Hepatocyte (in vitro differentiated cells): Measurements from ENCODE around the gene PLCB4. TPM values are rescaled to one million over a fixed set of nuclear protein-coding genes. Genes with fewer than 3 reads are reported as not detected.
A peak's percentile ranks its signal among the peaks of the same experiment; 100 is the strongest.

Source experiments
- DNase-seq: peaks from one replicate; pipeline ENCODE4 v3.0.0-alpha.2; 2016; ENCODE audit warnings: low spot score
- H2AFZ ChIP-seq: fragments of 200-600 bp; sonication (generic); 2 replicates; pipeline ENCODE4 v1.6.0; 2016; ENCODE audit warnings: antibody characterized with exemption, mild to moderate bottlenecking
- H3K27ac ChIP-seq: fragments of 200-600 bp; sonication (generic); 2 replicates; pipeline ENCODE4 v1.5.1; 2016; ENCODE audit warnings: mild to moderate bottlenecking
- H3K27me3 ChIP-seq: fragments of 200-600 bp; sonication (generic); 2 replicates; pipeline ENCODE4 v1.6.1; 2016
- H3K36me3 ChIP-seq: fragments of 200-600 bp; sonication (generic); replicated peaks from 2 replicates; pipeline ENCODE4 v1.5.1; 2016; ENCODE audit warnings: low read depth; ENCODE audit not compliant: insufficient read depth
- H3K4me1 ChIP-seq: fragments of 200-600 bp; sonication (generic); 2 replicates; pipeline ENCODE4 v1.5.1; 2016; ENCODE audit warnings: mild to moderate bottlenecking, moderate library complexity; ENCODE audit not compliant: insufficient read depth
- H3K4me2 ChIP-seq: fragments of 200-600 bp; sonication (generic); 2 replicates; pipeline ENCODE4 v1.6.0; 2016
- H3K4me3 ChIP-seq: fragments of 200-600 bp; sonication (generic); 2 replicates; pipeline ENCODE4 v1.5.1; 2016; ENCODE audit warnings: mild to moderate bottlenecking
- H3K79me2 ChIP-seq: fragments of 200-600 bp; sonication (generic); 2 replicates; pipeline ENCODE4 v1.6.0; 2017; ENCODE audit warnings: mild to moderate bottlenecking
- H3K9me2 ChIP-seq: fragments of 200-600 bp; sonication (generic); replicated peaks from 2 replicates; pipeline ENCODE4 v1.6.0; 2017; ENCODE audit warnings: mild to moderate bottlenecking; ENCODE audit not compliant: insufficient read depth
- H3K9me3 ChIP-seq: fragments of 200-600 bp; sonication (generic); 2 replicates; pipeline ENCODE4 v1.5.1; 2016; ENCODE audit warnings: low read depth, mild to moderate bottlenecking
- H4K20me1 ChIP-seq: fragments of 200-600 bp; sonication (generic); 2 replicates; pipeline ENCODE4 v1.6.0; 2016; ENCODE audit warnings: mild to moderate bottlenecking; ENCODE audit not compliant: insufficient read depth, poor library complexity, severe bottlenecking
- EZH2 ChIP-seq: fragments of 200-600 bp; sonication (generic); IDR thresholded peaks from 2 replicates; pipeline ENCODE4 v1.6.1; 2016; ENCODE audit warnings: antibody characterized with exemption, mild to moderate bottlenecking, borderline replicate concordance
- EZH2phosphoT487 ChIP-seq: fragments of 200-600 bp; sonication (generic); IDR thresholded peaks from one replicate; pipeline ENCODE4 v1.6.1; 2018; ENCODE audit warnings: antibody characterized with exemption, mild to moderate bottlenecking, low read depth, moderate library complexity; ENCODE audit not compliant: unreplicated experiment, severe bottlenecking
- WGBS: methylation state at CpG from one replicate; pipeline ENCODE4 v1.1.6; 2016; ENCODE audit warnings: low lambda C conversion rate; ENCODE audit errors: missing lambda C conversion rate; 5-methylcytosine and 5-hydroxymethylcytosine counted together
- polyA plus RNA-seq: library from polyadenylated mRNA; unstranded; fragments of >200 nt; fragmentation: Nextera tagmentation; extraction: Ambion mirVana; gene quantifications from 2 replicates; pipeline ENCODE4 v1.2.1, GENCODE V29; 2016
- total RNA-seq: library from RNA; depleted of rRNA; stranded (reverse); fragments of >200 nt; gene quantifications from 2 replicates; pipeline ENCODE4 v1.2.3, GENCODE V29; 2014
- TF ChIP-seq, protein P1 (sequence below): fragments of 200-600 bp; sonication (generic); IDR thresholded peaks from 2 replicates; pipeline ENCODE4 v1.5.1; 2016; ENCODE audit warnings: antibody characterized with exemption, mild to moderate bottlenecking; ENCODE audit not compliant: poor library complexity

Gene PLCB4
- total and polyA plus RNA-seq, 2 experiments from 2014 or later: 6.4 to 15.0 TPM

DNA sequence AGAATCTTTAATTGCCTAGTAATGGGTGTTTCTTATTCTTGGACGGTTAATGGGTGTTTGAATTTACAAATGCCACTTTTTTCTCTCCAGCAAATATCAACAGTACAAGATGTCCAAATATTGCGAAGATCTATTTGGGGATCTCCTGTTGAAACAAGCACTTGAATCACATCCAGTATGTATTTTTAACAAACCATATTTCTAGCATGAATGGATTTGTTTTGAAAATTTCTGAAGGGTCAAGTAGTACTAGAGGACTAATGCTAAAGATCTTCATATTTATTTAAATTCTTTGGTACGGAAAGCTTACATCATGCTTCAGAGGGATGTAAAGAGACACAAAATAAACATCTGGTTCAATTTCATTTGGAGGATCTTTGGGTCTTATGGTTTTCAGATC is 321.6 kb downstream of the PLCB4 start:
- H3K9me2 ChIP-seq: no peaks in the 10 kb centered on the region
- H3K27ac ChIP-seq: no peak overlapping the region
- TF ChIP-seq EZH2: no peak
- no peak for TF ChIP-seq EZH2phosphoT487
- TF ChIP-seq, protein P1, sequence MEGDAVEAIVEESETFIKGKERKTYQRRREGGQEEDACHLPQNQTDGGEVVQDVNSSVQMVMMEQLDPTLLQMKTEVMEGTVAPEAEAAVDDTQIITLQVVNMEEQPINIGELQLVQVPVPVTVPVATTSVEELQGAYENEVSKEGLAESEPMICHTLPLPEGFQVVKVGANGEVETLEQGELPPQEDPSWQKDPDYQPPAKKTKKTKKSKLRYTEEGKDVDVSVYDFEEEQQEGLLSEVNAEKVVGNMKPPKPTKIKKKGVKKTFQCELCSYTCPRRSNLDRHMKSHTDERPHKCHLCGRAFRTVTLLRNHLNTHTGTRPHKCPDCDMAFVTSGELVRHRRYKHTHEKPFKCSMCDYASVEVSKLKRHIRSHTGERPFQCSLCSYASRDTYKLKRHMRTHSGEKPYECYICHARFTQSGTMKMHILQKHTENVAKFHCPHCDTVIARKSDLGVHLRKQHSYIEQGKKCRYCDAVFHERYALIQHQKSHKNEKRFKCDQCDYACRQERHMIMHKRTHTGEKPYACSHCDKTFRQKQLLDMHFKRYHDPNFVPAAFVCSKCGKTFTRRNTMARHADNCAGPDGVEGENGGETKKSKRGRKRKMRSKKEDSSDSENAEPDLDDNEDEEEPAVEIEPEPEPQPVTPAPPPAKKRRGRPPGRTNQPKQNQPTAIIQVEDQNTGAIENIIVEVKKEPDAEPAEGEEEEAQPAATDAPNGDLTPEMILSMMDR: no peak
- no peaks in the 10 kb centered on the region for H3K36me3 ChIP-seq
- H3K79me2 ChIP-seq: no peaks in the 10 kb centered on the region
- no peak overlapping the region for H3K4me2 ChIP-seq
- H3K9me3 ChIP-seq: no peaks in the 10 kb centered on the region
- no peak for DNase-seq
- no peaks in the 10 kb centered on the region for H3K27me3 ChIP-seq
- H3K4me1 ChIP-seq: peaks cover 7% of the 10 kb centered on the region
- no peak overlapping the region for H3K4me3 ChIP-seq
- H2AFZ ChIP-seq: no peak overlapping the region
- WGBS: 81% methylated on average over 3 of the region's 3 CpGs
- H4K20me1 ChIP-seq: no peaks in the 10 kb centered on the region

DNA sequence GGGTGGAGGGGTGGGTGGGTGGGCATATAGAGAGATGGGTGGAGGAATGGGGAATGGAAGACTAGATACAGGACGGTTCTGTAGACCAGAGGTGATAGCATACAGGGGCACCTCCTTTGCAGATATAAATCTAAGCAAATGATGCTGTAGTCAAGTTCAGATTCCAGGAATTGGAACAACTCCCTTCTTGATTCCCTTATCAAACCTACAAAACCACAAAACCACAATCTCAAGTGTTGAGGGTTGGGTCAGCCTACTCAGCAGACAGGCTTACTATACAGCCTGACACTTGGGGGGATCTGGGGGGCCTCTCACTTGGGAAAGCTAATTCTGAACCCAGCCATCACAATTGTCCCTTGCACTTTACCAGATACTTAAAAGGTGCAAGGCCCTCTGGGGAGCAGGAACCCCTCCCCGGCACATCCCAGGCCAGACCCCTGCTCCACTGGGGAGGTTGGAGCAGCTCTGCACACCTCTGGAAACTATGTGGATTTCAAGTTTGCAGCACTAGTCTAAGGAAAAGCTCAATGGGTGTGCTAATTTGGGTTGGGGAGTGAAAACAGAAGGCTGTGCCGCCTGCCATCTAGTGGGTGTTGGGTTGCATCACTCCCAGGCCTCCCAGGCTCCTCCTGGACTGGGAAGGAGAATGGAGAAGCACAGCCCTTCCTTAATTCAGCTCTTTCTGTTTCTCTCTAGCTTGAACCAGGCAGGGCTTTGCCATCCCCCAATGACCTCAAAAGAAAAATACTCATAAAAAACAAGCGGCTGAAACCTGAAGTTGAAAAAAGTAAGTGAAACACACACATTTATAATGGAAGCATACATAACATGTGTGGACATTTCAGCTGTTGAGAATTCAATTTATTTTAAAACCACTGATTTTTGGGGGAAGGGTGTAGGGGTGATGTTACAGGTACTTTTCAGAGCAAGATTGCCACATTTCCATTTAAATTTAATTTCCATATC is 324.3 kb downstream of the PLCB4 start:
- Histone ChIP-seq H3K4me3 (no peak overlapping the region), H3K27me3 (no peaks in the 10 kb centered on the region), H3K36me3 (no peaks in the 10 kb centered on the region), H3K79me2 (no peaks in the 10 kb centered on the region), H3K9me2 (no peaks in the 10 kb centered on the region), H3K4me1 (peaks cover 7% of the 10 kb centered on the region), H3K4me2 (no peak overlapping the region), H2AFZ (no peak overlapping the region), H3K27ac (no peak overlapping the region), H3K9me3 (no peaks in the 10 kb centered on the region), H4K20me1 (no peaks in the 10 kb centered on the region)
- DNase-seq: peak; percentile 61
- 31% methylated on average over 4 of the region's 4 CpGs for WGBS
- TF ChIP-seq, protein P1: peak; percentile 70
- TF ChIP-seq EZH2: no peak

DNA sequence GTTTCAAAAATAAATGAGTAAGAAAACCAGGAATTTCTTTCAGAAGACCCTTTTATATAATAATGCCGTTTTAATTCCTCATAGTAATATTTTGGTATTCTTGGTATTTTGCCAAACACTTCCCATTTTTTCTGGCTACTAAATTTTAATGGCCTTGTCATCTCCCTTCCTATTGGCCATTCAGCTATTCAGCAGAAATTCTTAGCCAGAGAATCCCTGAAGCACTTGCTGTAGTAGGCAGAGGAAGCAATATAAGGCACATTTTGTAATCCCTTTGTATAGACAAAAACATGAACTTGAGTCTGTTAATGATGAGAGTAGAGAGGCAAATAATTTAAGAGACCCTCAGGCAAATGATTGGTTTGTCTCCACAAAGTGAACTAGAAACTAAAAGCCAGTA is 327.1 kb downstream of the PLCB4 start:
- Histone ChIP-seq H3K4me3 (no peak overlapping the region), H3K4me1 (no peaks in the 10 kb centered on the region), H3K36me3 (no peaks in the 10 kb centered on the region), H3K4me2 (no peak overlapping the region), H3K9me3 (no peaks in the 10 kb centered on the region), H3K27me3 (no peaks in the 10 kb centered on the region), H3K79me2 (no peaks in the 10 kb centered on the region), H3K9me2 (no peaks in the 10 kb centered on the region), H3K27ac (no peak overlapping the region), H2AFZ (no peak overlapping the region), H4K20me1 (no peaks in the 10 kb centered on the region)
- WGBS: 88% methylated on average over 1 of the region's 1 CpG
- no peak for TF ChIP-seq EZH2
- DNase-seq: no peak

DNA sequence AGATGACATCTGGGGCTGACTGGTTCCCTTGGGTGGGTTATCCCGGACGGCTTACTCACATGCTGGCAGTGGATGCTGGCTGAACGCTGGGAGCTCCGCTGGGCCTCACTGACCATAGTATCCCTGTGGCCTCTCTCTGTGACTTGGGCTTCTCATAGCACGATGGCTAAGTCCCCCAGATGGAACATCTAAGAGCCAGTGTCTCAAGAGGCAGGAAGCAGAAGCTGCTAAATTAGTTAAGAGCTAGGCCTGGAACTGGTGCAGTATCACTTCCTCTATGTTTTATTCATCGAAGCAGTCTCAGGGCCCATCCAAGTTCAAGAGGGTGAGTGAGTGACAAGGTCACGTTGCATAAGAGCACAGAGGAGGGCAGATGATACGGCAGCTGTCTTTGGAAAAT is 329.0 kb downstream of the PLCB4 start:
- Histone ChIP-seq H3K27ac (no peak overlapping the region), H3K9me3 (no peaks in the 10 kb centered on the region), H3K79me2 (no peaks in the 10 kb centered on the region), H3K4me2 (no peak overlapping the region), H3K4me3 (no peak overlapping the region), H2AFZ (no peak overlapping the region), H4K20me1 (no peaks in the 10 kb centered on the region), H3K27me3 (no peaks in the 10 kb centered on the region), H3K36me3 (no peaks in the 10 kb centered on the region), H3K9me2 (no peaks in the 10 kb centered on the region), H3K4me1 (no peaks in the 10 kb centered on the region)
- 94% methylated on average over 8 of the region's 8 CpGs for WGBS
- no peak for DNase-seq
- TF ChIP-seq EZH2phosphoT487 (no peak), EZH2 (no peak)
- TF ChIP-seq, protein P1: no peak
